Gastrocnemius medialis (tissue), 4 donors: Measurements from ENCODE around the gene PSMA4.

Experiments
- POLR2A ChIP-seq, 2 donors: fragments of 450-650 bp; IDR thresholded peaks; one replicate each; pipeline ENCODE4 v1.6.1; 2017; ENCODE audit warnings: antibody characterized with exemption in 2 of 2, mild to moderate bottlenecking in 2 of 2, moderate library complexity in 2 of 2
- TF ChIP-seq, protein P1 (sequence below), 5 experiments: fragments of 450-650 bp in 3 of 5; fragments of 200-600 bp in 2 of 5; sonication (generic) in 2 of 5; IDR thresholded peaks in 4 of 5; conservative IDR thresholded peaks in 1 of 5; 1 replicate in 4 of 5; 2 replicates in 1 of 5; pipeline ENCODE4 v1.5.1; 2016 to 2019; ENCODE audit warnings: antibody characterized with exemption in 5 of 5, mild to moderate bottlenecking in 3 of 5, moderate library complexity in 3 of 5

DNA sequence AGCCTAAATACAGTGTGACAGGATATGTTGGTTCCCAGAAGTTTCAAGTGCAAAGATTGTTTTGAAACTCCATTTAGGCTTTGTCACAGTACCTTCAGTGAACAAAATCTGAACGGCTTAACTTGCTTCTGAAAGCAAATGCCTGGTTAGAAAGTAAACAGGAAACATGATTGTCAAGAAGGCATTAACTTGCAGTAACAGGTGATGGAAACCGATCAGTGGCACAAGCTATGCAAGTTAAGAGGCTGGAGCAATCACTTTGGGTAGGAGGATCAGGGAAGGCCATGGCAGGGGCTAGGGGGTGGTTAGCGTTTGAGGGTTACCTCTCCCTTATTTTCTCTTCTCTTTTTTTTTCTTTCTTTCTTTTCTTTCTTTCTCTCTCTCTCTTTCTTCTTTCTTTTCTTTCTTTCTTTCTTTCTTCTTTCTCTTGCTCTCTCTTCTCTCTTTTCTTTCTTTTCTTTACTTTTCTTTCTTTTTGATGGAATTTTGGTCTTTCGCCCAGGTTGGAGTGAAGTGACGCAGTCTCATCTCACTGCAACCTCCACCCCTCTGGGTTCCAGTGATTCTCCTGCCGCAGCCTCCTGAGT, 30.4 kb upstream of the PSMA4 start:
- TF ChIP-seq, protein P1, sequence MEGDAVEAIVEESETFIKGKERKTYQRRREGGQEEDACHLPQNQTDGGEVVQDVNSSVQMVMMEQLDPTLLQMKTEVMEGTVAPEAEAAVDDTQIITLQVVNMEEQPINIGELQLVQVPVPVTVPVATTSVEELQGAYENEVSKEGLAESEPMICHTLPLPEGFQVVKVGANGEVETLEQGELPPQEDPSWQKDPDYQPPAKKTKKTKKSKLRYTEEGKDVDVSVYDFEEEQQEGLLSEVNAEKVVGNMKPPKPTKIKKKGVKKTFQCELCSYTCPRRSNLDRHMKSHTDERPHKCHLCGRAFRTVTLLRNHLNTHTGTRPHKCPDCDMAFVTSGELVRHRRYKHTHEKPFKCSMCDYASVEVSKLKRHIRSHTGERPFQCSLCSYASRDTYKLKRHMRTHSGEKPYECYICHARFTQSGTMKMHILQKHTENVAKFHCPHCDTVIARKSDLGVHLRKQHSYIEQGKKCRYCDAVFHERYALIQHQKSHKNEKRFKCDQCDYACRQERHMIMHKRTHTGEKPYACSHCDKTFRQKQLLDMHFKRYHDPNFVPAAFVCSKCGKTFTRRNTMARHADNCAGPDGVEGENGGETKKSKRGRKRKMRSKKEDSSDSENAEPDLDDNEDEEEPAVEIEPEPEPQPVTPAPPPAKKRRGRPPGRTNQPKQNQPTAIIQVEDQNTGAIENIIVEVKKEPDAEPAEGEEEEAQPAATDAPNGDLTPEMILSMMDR (IDR thresholded peaks at IDR 0.05 in 4 of 5, conservative IDR thresholded peaks at IDR 0.05 in 1 of 5): no peak
- no peak for TF ChIP-seq POLR2A (IDR thresholded peaks at IDR 0.05)
